ENCODE data around the gene PAK3. TPM values are rescaled to one million over a fixed set of nuclear protein-coding genes. Genes with fewer than 3 reads are reported as not detected.

The PAK3 gene
- total RNA-seq, 1 experiment from 2014 or later = not detected

- Histone ChIP-seq H3K27me3 (ENCODE audit: insufficient read depth, low read length) (no peaks in the 10 kb centered on the region), H3K9me2 (ENCODE audit: insufficient read depth) (no peaks in the 10 kb centered on the region), H3K4me1 (ENCODE audit: control insufficient read depth in 1 of 2, insufficient read depth in 2 of 2, low read length in 2 of 2) (no peaks in the 10 kb centered on the region), H3K27ac (ENCODE audit: low read depth, low read length) (no peak overlapping the region), H3K9ac (ENCODE audit: low read length) (no peak overlapping the region), H3K4me3 (replicated peaks in 1 of 2; ENCODE audit: low read depth in 1 of 2, low read length in 2 of 2) (no peak overlapping the region), H3K79me2 (ENCODE audit: insufficient read depth, low read length) (no peaks in the 10 kb centered on the region), H3K4me2 (ENCODE audit: low read length) (no peak overlapping the region), H2AFZ (ENCODE audit: low read depth, low read length, poor library complexity, severe bottlenecking) (no peak overlapping the region), H3K9me3 (ENCODE audit: control insufficient read depth in 1 of 2, insufficient read depth in 1 of 2, low read depth in 1 of 2, low read length in 2 of 2) (no peaks in the 10 kb centered on the region), H4K20me1 (ENCODE audit: insufficient read depth) (no peaks in the 10 kb centered on the region), H3K36me3 (ENCODE audit: control insufficient read depth in 1 of 2, insufficient read depth in 2 of 2, low read length in 2 of 2) (no peaks in the 10 kb centered on the region)
- no peak for TF ChIP-seq FOSL1 (IDR thresholded peaks at IDR 0.05; ENCODE audit: low read depth)
- TF ChIP-seq, protein P1, sequence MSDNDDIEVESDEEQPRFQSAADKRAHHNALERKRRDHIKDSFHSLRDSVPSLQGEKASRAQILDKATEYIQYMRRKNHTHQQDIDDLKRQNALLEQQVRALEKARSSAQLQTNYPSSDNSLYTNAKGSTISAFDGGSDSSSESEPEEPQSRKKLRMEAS (IDR thresholded peaks at IDR 0.05) = no peak
- TF ChIP-seq ZBTB33 (IDR thresholded peaks at IDR 0.05; ENCODE audit: extremely low read depth, insufficient replicate concordance, low read length) = no peak
- TF ChIP-seq EZH2phosphoT487 (IDR thresholded peaks at IDR 0.05; ENCODE audit: borderline replicate concordance) = no peak
- no peak for TF ChIP-seq POLR2AphosphoS5 (IDR thresholded peaks at IDR 0.05; ENCODE audit: low read depth, low read length)
- TF ChIP-seq JUND (IDR thresholded peaks at IDR 0.05) = no peak
- TF ChIP-seq EGR1 (IDR thresholded peaks at IDR 0.05; ENCODE audit: low read depth) = no peak
- TF ChIP-seq EZH2 (IDR thresholded peaks at IDR 0.05) = no peak
- DNase-seq (ENCODE audit: low read depth, low spot score) (no peak), ATAC-seq (no peak)
- ChIA-PET POLR2A (no interaction called here), RAD21 (ENCODE audit: low non-redundant PET in 1 of 2, low total read pairs in 2 of 2, uncharacterized antibody in 2 of 2, unreplicated experiment in 2 of 2) (no interaction called here), CTCF (no interaction called here)
- BruUV-seq (replicated peaks) = no TSS peak
- intact Hi-C loops (cut with micrococcal nuclease) = no loop called here
Observed at GRCh38 chrX:111116666-111117065, 20.7 kb downstream of the PAK3 start.

DNA sequence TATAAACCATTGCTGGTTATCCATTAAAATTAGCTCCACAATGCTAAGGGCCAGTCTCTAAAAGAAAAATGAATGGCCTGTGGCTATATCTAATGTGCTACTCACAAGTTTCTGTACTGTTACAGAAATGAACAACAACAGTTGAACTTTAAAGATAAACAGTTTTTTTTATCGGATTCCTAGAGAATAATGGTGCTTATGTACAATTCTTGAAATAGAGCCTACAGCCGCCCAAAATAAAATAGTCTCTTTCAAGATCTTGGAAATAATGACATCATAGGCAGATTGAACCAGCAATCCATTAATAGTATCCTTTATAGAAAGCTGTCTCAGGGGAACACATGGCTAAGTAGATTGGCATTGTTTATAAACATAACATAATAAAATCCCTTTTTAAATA is 23.4 kb downstream of the PAK3 start:
- CTCF ChIA-PET = no interaction called here

More for the DNA sequence above, 23.4 kb downstream of the PAK3 start:
- H3K27me3 ChIP-seq (ENCODE audit: insufficient read depth, low read length) = 0 out of 2 replicates have a peak, but pooled peaks cover 1% of the 10 kb centered on the region
- no peaks in the 10 kb centered on the region for H4K20me1 ChIP-seq (ENCODE audit: insufficient read depth)
- intact Hi-C loops (cut with micrococcal nuclease) = no loop called here
- no TSS peak for BruUV-seq (replicated peaks)
- no peak overlapping the region for H3K27ac ChIP-seq (ENCODE audit: low read depth, low read length)
- no peaks in the 10 kb centered on the region for H3K4me1 ChIP-seq (ENCODE audit: control insufficient read depth in 1 of 2, insufficient read depth in 2 of 2, low read length in 2 of 2)
- no peak overlapping the region for H2AFZ ChIP-seq (ENCODE audit: low read depth, low read length, poor library complexity, severe bottlenecking)
- H3K79me2 ChIP-seq (ENCODE audit: insufficient read depth, low read length) = no peaks in the 10 kb centered on the region
- DNase-seq (ENCODE audit: low read depth, low spot score) = no peak
- no peak overlapping the region for H3K4me3 ChIP-seq (replicated peaks in 1 of 2; ENCODE audit: low read depth in 1 of 2, low read length in 2 of 2)
- no peak overlapping the region for H3K4me2 ChIP-seq (ENCODE audit: low read length)
- ChIA-PET RAD21 (ENCODE audit: low non-redundant PET in 1 of 2, low total read pairs in 2 of 2, uncharacterized antibody in 2 of 2, unreplicated experiment in 2 of 2) (no interaction called here), POLR2A (no interaction called here)
- TF ChIP-seq EZH2phosphoT487 (IDR thresholded peaks at IDR 0.05; ENCODE audit: borderline replicate concordance) (no peak), SRF (IDR thresholded peaks at IDR 0.05; ENCODE audit: low read depth) (no peak), POLR2A (IDR thresholded peaks at IDR 0.05; ENCODE audit: borderline replicate concordance, extremely low read depth, insufficient read depth, insufficient read length) (no peak), SIN3A (IDR thresholded peaks at IDR 0.05; ENCODE audit: low read depth) (no peak), POLR2AphosphoS5 (IDR thresholded peaks at IDR 0.05; ENCODE audit: low read depth, low read length) (no peak), SP1 (IDR thresholded peaks at IDR 0.05; ENCODE audit: low read depth) (no peak), EGR1 (IDR thresholded peaks at IDR 0.05; ENCODE audit: low read depth) (no peak), RAD21 (IDR thresholded peaks at IDR 0.05; ENCODE audit: low read depth) (no peak)
- TF ChIP-seq, protein P1 (IDR thresholded peaks at IDR 0.05) = no peak
- no peaks in the 10 kb centered on the region for H3K9me2 ChIP-seq (ENCODE audit: insufficient read depth)
- no peak overlapping the region for H3K9ac ChIP-seq (ENCODE audit: low read length)
- H3K36me3 ChIP-seq (ENCODE audit: control insufficient read depth in 1 of 2, insufficient read depth in 2 of 2, low read length in 2 of 2) = no peaks in the 10 kb centered on the region
- ATAC-seq = no peak
- no peaks in the 10 kb centered on the region for H3K9me3 ChIP-seq (ENCODE audit: control insufficient read depth in 1 of 2, insufficient read depth in 1 of 2, low read depth in 1 of 2, low read length in 2 of 2)
